ENCODE measurements around the gene ABCG1.

- TF ChIP-seq POLR2A (IDR thresholded peaks at IDR 0.05) (no peak), CTCF (IDR thresholded peaks at IDR 0.05) (no peak)
These were observed 43.7 kb upstream of the ABCG1 start for GRCh38 chr21:42175110-42175710.

All from heart left ventricle (tissue), 13 donors.